GM23248 (cell line): ENCODE results near the gene CEACAM3.

Source experiments
- EZH2 ChIP-seq: fragments of 200-600 bp; sonication (generic); IDR thresholded peaks from 2 replicates; pipeline ENCODE4 v1.6.1; 2018; ENCODE audit warnings: antibody characterized with exemption, mild to moderate bottlenecking; ENCODE audit not compliant: insufficient read depth, poor library complexity, severe bottlenecking
- EZH2phosphoT487 ChIP-seq: fragments of 200-600 bp; sonication (generic); IDR thresholded peaks from 2 replicates; pipeline ENCODE4 v1.6.1; 2018; ENCODE audit warnings: antibody characterized with exemption, moderate library complexity, mild to moderate bottlenecking, low read depth; ENCODE audit not compliant: insufficient read depth

- no peak for TF ChIP-seq EZH2
- TF ChIP-seq EZH2phosphoT487: no peak
Observed at GRCh38 chr19:41848666-41849065, 52.3 kb downstream of the CEACAM3 start.
